WTC11 (cell line): ENCODE data around the gene KDM2B.

Experiments used
- ETV6 ChIP-seq: sonication (generic); formaldehyde crosslinking; IDR thresholded peaks from 2 replicates; pipeline ENCODE4 v1.8.1; 2022; ENCODE audit warnings: mild to moderate bottlenecking, missing genetic modification reagents
- FOXK1 ChIP-seq: sonication (generic); formaldehyde crosslinking; IDR thresholded peaks from 2 replicates; pipeline ENCODE4 v1.8.0; 2022; ENCODE audit warnings: mild to moderate bottlenecking, moderate library complexity, missing genetic modification reagents
- TF ChIP-seq, protein P1 (sequence below): fragments of 200-600 bp; IDR thresholded peaks from 2 replicates; pipeline ENCODE4 v1.8.0; 2022; ENCODE audit warnings: antibody characterized with exemption

- TF ChIP-seq FOXK1 (CRISPR knock-in tag) (no peak), ETV6 (CRISPR knock-in tag) (no peak)
- TF ChIP-seq, protein P1, sequence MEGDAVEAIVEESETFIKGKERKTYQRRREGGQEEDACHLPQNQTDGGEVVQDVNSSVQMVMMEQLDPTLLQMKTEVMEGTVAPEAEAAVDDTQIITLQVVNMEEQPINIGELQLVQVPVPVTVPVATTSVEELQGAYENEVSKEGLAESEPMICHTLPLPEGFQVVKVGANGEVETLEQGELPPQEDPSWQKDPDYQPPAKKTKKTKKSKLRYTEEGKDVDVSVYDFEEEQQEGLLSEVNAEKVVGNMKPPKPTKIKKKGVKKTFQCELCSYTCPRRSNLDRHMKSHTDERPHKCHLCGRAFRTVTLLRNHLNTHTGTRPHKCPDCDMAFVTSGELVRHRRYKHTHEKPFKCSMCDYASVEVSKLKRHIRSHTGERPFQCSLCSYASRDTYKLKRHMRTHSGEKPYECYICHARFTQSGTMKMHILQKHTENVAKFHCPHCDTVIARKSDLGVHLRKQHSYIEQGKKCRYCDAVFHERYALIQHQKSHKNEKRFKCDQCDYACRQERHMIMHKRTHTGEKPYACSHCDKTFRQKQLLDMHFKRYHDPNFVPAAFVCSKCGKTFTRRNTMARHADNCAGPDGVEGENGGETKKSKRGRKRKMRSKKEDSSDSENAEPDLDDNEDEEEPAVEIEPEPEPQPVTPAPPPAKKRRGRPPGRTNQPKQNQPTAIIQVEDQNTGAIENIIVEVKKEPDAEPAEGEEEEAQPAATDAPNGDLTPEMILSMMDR: no peak
These were observed 64.3 kb downstream of the KDM2B start for GRCh38 chr12:121516437-121517011.
